GM12892 (cell line): Measurements from ENCODE around the gene CRTC2.

ENCODE experiments used
- POLR2A ChIP-seq: IDR thresholded peaks from 2 replicates; pipeline ENCODE4 v1.6.1; 2011; ENCODE audit warnings: low read depth, low read length, control low read depth
- POLR2AphosphoS5 ChIP-seq: IDR thresholded peaks from 2 replicates; pipeline ENCODE4 v1.6.1; 2011; ENCODE audit warnings: low read depth, low read length, control low read depth
- TAF1 ChIP-seq: IDR thresholded peaks from 2 replicates; pipeline ENCODE4 v1.6.1; 2011; ENCODE audit warnings: low read depth, mild to moderate bottlenecking, control low read depth, low read length, borderline replicate concordance

GRCh38 chr1:153937331-153937730 lies 21.1 kb downstream of the CRTC2 start:
- TF ChIP-seq POLR2A (no peak), POLR2AphosphoS5 (no peak), TAF1 (no peak)
